Gastroesophageal sphincter (tissue), 3 donors: ENCODE results near the gene SMIM14.

ENCODE experiments used
- CTCF ChIP-seq, 4 experiments: fragments of 200-600 bp in 2 of 4; fragments of 450-650 bp in 2 of 4; sonication (generic) in 1 of 4; IDR thresholded peaks; one replicate each; pipeline ENCODE4 v1.5.1; 2017 to 2019; ENCODE audit warnings: antibody characterized with exemption in 4 of 4, mild to moderate bottlenecking in 2 of 4, moderate library complexity in 2 of 4
- EP300 ChIP-seq: sonication (generic); formaldehyde crosslinking; IDR thresholded peaks from one replicate; pipeline ENCODE4 v1.6.1; 2017; ENCODE audit warnings: antibody characterized with exemption, mild to moderate bottlenecking
- POLR2A ChIP-seq, 2 donors: fragments of 450-650 bp; IDR thresholded peaks; one replicate each; pipeline ENCODE4 v1.6.1; 2017; ENCODE audit warnings: antibody characterized with exemption in 2 of 2, mild to moderate bottlenecking in 2 of 2, moderate library complexity in 1 of 2
- POLR2AphosphoS5 ChIP-seq: sonication (generic); formaldehyde crosslinking; IDR thresholded peaks from one replicate; pipeline ENCODE4 v1.6.1; 2017; ENCODE audit warnings: antibody characterized with exemption

DNA sequence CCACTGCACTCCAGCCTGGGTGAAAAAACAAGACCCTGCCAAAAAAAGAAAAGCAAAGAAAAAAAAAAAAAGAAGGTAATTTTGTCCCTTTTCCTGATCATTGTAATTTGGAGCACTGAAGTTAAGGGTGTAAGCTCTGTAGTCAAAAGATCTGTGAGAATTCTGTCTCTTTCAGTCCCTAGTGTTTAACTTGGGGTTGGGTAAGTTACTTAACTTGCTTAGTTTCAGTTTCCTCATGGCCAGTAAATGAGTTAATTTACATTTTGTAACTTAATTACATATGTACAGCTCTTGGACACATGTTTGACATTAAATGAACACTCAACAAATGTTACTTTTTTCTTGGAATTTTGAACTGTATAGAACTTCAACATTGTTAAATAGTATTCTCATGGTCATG, 48.3 kb upstream of the SMIM14 start:
- no peak for TF ChIP-seq POLR2A (IDR thresholded peaks at IDR 0.05)
- TF ChIP-seq CTCF (IDR thresholded peaks at IDR 0.05) = no peak
- no peak for TF ChIP-seq POLR2AphosphoS5
- TF ChIP-seq EP300 = no peak
